SK-N-SH (cell line): ENCODE measurements around the gene TRPV3. TPM values are rescaled to one million over a fixed set of nuclear protein-coding genes. Genes with fewer than 3 reads are reported as not detected.

ENCODE experiments used
- CTCF ChIA-PET: fragments of 300-600, 350-600 bp; formaldehyde crosslinking; extraction: SDS; loops from one replicate; lab custom pipeline; 2021; lab: Yijun Ruan, JAX
- POLR2A ChIA-PET: fragments of 350-600 bp; sonication (Branson Sonifier 250); formaldehyde crosslinking; extraction: SDS; loops from one replicate; lab custom pipeline; 2020; ENCODE audit warnings: antibody characterized with exemption, inconsistent platforms; lab: Yijun Ruan, JAX
- DNase-seq: peaks from one replicate; pipeline ENCODE4 v3.0.0; 2012
- H2AFZ ChIP-seq: fragments of 200-600 bp; sonication (generic); 2 replicates; pipeline ENCODE4 v1.8.1; 2016; ENCODE audit warnings: antibody characterized with exemption, mild to moderate bottlenecking, low read depth
- H3F3A ChIP-seq: fragments of 200-600 bp; sonication (generic); replicated peaks from 2 replicates; pipeline ENCODE3; 2016; ENCODE audit warnings: antibody characterized with exemption, mild to moderate bottlenecking; ENCODE audit not compliant: insufficient read depth
- H3K27ac ChIP-seq, 2 experiments: fragments of 200-500 bp in 1 of 2; fragments of 200-600 bp in 1 of 2; sonication (Bioruptor generic) in 1 of 2; sonication (generic), shearing (Covaris generic) in 1 of 2; 2 replicates each; pipeline versions ENCODE4 v1.5.1 to v1.6.1; 2014 to 2016; ENCODE audit warnings: low read depth in 2 of 2, inconsistent platforms in 1 of 2, low read length in 1 of 2, mild to moderate bottlenecking in 1 of 2, mixed read lengths in 1 of 2
- H3K27me3 ChIP-seq: fragments of 200-600 bp; sonication (generic), shearing (Covaris generic); 2 replicates; pipeline ENCODE4 v1.6.1; 2016; ENCODE audit warnings: mixed run types; ENCODE audit not compliant: insufficient read depth
- H3K36me3 ChIP-seq, 2 experiments: fragments of 200-500 bp in 1 of 2; fragments of 200-600 bp in 1 of 2; sonication (Bioruptor generic) in 1 of 2; sonication (generic) in 1 of 2; replicated peaks in 1 of 2; 2 replicates each; pipeline versions ENCODE3 to v1.5.1; 2014 to 2016; ENCODE audit warnings: low read length in 1 of 2, mild to moderate bottlenecking in 1 of 2; ENCODE audit not compliant: insufficient read depth in 2 of 2, control insufficient read depth in 1 of 2
- H3K4me1 ChIP-seq, 2 experiments: fragments of 200-500 bp in 1 of 2; fragments of 200-600 bp in 1 of 2; sonication (Bioruptor generic) in 1 of 2; sonication (generic), shearing (Covaris generic) in 1 of 2; 2 replicates each; pipeline versions ENCODE4 v1.5.1 to v1.6.1; 2014 to 2016; ENCODE audit warnings: low read depth in 1 of 2, low read length in 1 of 2, mixed run types in 1 of 2; ENCODE audit not compliant: insufficient read depth in 2 of 2, control insufficient read depth in 1 of 2
- H3K4me2 ChIP-seq: fragments of 200-600 bp; sonication (generic), shearing (Covaris generic); 2 replicates; pipeline ENCODE4 v1.6.1; 2017; ENCODE audit warnings: mixed run types
- H3K4me3 ChIP-seq, 2 experiments: fragments of 200-500 bp in 1 of 2; fragments of 200-600 bp in 1 of 2; sonication (Bioruptor generic) in 1 of 2; sonication (generic), shearing (Covaris generic) in 1 of 2; 2 replicates each; pipeline versions ENCODE4 v1.5.1 to v1.8.1; 2014 to 2016; ENCODE audit warnings: low read depth in 2 of 2, inconsistent platforms in 1 of 2, low read length in 1 of 2, mild to moderate bottlenecking in 1 of 2, mixed read lengths in 1 of 2, moderate library complexity in 1 of 2
- H3K79me2 ChIP-seq: fragments of 200-600 bp; sonication (generic); 2 replicates; pipeline ENCODE4 v1.8.1; 2017; ENCODE audit warnings: mild to moderate bottlenecking; ENCODE audit not compliant: insufficient read depth
- H3K9ac ChIP-seq: fragments of 200-600 bp; sonication (generic); 2 replicates; pipeline ENCODE4 v1.6.1; 2017; ENCODE audit warnings: mixed run types
- H3K9me2 ChIP-seq: fragments of 200-600 bp; sonication (generic); 2 replicates; pipeline ENCODE4 v1.6.1; 2017; ENCODE audit warnings: mixed run types
- H3K9me3 ChIP-seq: fragments of 200-600 bp; sonication (generic); 2 replicates; pipeline ENCODE4 v1.6.1; 2017; ENCODE audit warnings: mixed run types, mild to moderate bottlenecking, moderate library complexity
- H4K20me1 ChIP-seq: fragments of 200-600 bp; sonication (generic); 2 replicates; pipeline ENCODE4 v1.6.1; 2017; ENCODE audit warnings: mild to moderate bottlenecking, mixed run types; ENCODE audit not compliant: insufficient read depth
- CHD2 ChIP-seq: fragments of 150-350 bp; IDR thresholded peaks from 2 replicates; pipeline ENCODE4 v1.6.1; 2018; ENCODE audit warnings: low read length; ENCODE audit not compliant: partially characterized antibody
- FOSL2 ChIP-seq: IDR thresholded peaks from 2 replicates; pipeline ENCODE4 v1.4.0; 2012; ENCODE audit warnings: low read depth, mild to moderate bottlenecking, moderate library complexity, borderline replicate concordance
- FOXJ3 ChIP-seq: sonication (generic); formaldehyde crosslinking; IDR thresholded peaks from 2 replicates; pipeline ENCODE4 v1.5.1; 2020; ENCODE audit warnings: mild to moderate bottlenecking, missing genetic modification reagents
- FOXM1 ChIP-seq: IDR thresholded peaks from 2 replicates; pipeline ENCODE4 v1.4.0; 2012; ENCODE audit warnings: low read depth, mild to moderate bottlenecking
- GABPA ChIP-seq: IDR thresholded peaks from 2 replicates; pipeline ENCODE4 v1.4.0; 2012; ENCODE audit warnings: low read depth, mild to moderate bottlenecking
- GATA2 ChIP-seq: sonication (generic); formaldehyde crosslinking; IDR thresholded peaks from 2 replicates; pipeline ENCODE4 v1.5.0; 2020; ENCODE audit warnings: mild to moderate bottlenecking, missing genetic modification reagents
- JUND ChIP-seq: IDR thresholded peaks from 2 replicates; pipeline ENCODE4 v1.4.0; 2012
- MEF2A ChIP-seq: IDR thresholded peaks from 2 replicates; pipeline ENCODE4 v1.4.0; 2012; ENCODE audit warnings: low read depth, borderline replicate concordance
- MXI1 ChIP-seq: IDR thresholded peaks from 2 replicates; pipeline ENCODE4 v1.6.1; 2012; ENCODE audit warnings: mild to moderate bottlenecking, low read depth, low read length, improper control_type of control experiment
- NFIC ChIP-seq: IDR thresholded peaks from 2 replicates; pipeline ENCODE4 v1.4.0; 2012; ENCODE audit warnings: borderline replicate concordance
- RCOR1 ChIP-seq: fragments of 150-350 bp; IDR thresholded peaks from 2 replicates; pipeline ENCODE4 v1.6.1; 2017; ENCODE audit warnings: antibody characterized with exemption, low read length
- RFX5 ChIP-seq: IDR thresholded peaks from 2 replicates; pipeline ENCODE4 v1.6.1; 2012; ENCODE audit warnings: mild to moderate bottlenecking, improper control_type of control experiment, low read length
- RXRA ChIP-seq: IDR thresholded peaks from 2 replicates; pipeline ENCODE4 v1.4.0; 2012; ENCODE audit warnings: low read depth, mild to moderate bottlenecking, borderline replicate concordance
- SIN3A ChIP-seq: IDR thresholded peaks from 2 replicates; pipeline ENCODE4 v1.6.1; 2012; ENCODE audit warnings: low read depth, mild to moderate bottlenecking, low read length, moderate library complexity, borderline replicate concordance
- TAF1 ChIP-seq: IDR thresholded peaks from 2 replicates; pipeline ENCODE4 v1.6.1; 2012; ENCODE audit warnings: low read depth, mild to moderate bottlenecking, low read length, moderate library complexity, borderline replicate concordance
- TEAD4 ChIP-seq: IDR thresholded peaks from 2 replicates; pipeline ENCODE4 v1.4.0; 2012; ENCODE audit warnings: mild to moderate bottlenecking, borderline replicate concordance; ENCODE audit not compliant: insufficient read depth
- WGBS: methylation state at CpG from one replicate; pipeline ENCODE4 v1.1.6; 2017; ENCODE audit warnings: low lambda C conversion rate; 5-methylcytosine and 5-hydroxymethylcytosine counted together
- polyA plus RNA-seq, 3 experiments: library from polyadenylated mRNA; depleted of rRNA; stranded (reverse); fragments of >200 nt; gene quantifications; 2 replicates each; pipeline ENCODE4 v1.2.3, GENCODE V29; 2012
- TF ChIP-seq, protein P1 (sequence below): fragments of 150-350 bp; IDR thresholded peaks from 2 replicates; pipeline ENCODE4 v1.6.1; 2017; ENCODE audit warnings: antibody characterized with exemption, low read length, low read depth, borderline replicate concordance
- TF ChIP-seq, protein P2 (sequence below): IDR thresholded peaks from 2 replicates; pipeline ENCODE4 v1.4.0; 2012; ENCODE audit warnings: low read depth, borderline replicate concordance
- TF ChIP-seq, protein P3 (sequence below): IDR thresholded peaks from 2 replicates; pipeline ENCODE4 v1.4.0; 2012; ENCODE audit warnings: low read depth, borderline replicate concordance
- TF ChIP-seq, protein P4 (sequence below): IDR thresholded peaks from 2 replicates; pipeline ENCODE4 v1.6.1; 2012; ENCODE audit warnings: mild to moderate bottlenecking, low read depth, low read length, moderate library complexity

TRPV3 gene
- polyA plus RNA-seq, 1 of the 3 experiments (the other 2 are of a cell fraction): 0.28 TPM

DNA sequence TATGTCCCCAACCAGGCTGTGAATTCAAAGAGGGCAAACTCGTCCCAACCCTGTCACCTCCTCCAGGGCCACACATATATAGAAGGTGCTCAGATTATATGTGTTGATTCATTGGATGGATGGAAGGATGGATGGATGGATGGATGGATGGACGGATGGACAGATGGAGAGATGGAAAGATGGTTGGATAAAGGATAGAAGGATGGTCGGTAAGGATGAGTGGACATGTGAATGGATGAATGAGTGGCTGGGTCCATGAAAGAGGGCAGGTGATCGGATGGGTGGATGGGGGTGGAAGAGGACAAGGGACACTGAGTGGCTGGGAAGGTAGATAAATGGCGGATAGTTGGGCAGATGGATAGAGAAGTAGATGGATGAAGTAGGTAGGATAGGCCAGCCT lies 30.1 kb downstream of the TRPV3 start:
- POLR2A ChIA-PET: no interaction called here
- H3K79me2 ChIP-seq: no peaks in the 10 kb centered on the region
- TF ChIP-seq CHD2 (no peak), SIN3A (no peak), FOXJ3 (no peak), NFIC (no peak), JUND (no peak), TEAD4 (no peak)
- TF ChIP-seq, protein P1, sequence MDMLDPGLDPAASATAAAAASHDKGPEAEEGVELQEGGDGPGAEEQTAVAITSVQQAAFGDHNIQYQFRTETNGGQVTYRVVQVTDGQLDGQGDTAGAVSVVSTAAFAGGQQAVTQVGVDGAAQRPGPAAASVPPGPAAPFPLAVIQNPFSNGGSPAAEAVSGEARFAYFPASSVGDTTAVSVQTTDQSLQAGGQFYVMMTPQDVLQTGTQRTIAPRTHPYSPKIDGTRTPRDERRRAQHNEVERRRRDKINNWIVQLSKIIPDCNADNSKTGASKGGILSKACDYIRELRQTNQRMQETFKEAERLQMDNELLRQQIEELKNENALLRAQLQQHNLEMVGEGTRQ: no peak
- TF ChIP-seq, protein P2, sequence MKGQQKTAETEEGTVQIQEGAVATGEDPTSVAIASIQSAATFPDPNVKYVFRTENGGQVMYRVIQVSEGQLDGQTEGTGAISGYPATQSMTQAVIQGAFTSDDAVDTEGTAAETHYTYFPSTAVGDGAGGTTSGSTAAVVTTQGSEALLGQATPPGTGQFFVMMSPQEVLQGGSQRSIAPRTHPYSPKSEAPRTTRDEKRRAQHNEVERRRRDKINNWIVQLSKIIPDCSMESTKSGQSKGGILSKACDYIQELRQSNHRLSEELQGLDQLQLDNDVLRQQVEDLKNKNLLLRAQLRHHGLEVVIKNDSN: no peak
- TF ChIP-seq, all 33 proteins: peak for 0
- no peak overlapping the region for H3K27ac ChIP-seq
- H3K27me3 ChIP-seq: no peaks in the 10 kb centered on the region
- no peaks in the 10 kb centered on the region for H4K20me1 ChIP-seq
- H3K4me3 ChIP-seq: no peak overlapping the region
- CTCF ChIA-PET: no interaction called here
- H3K4me2 ChIP-seq: no peak overlapping the region
- no peak overlapping the region for H3K9ac ChIP-seq
- H3K9me3 ChIP-seq: no peaks in the 10 kb centered on the region
- 54% methylated on average over 5 of the region's 5 CpGs for WGBS
- no peaks in the 10 kb centered on the region for H3F3A ChIP-seq
- DNase-seq: no peak
- H3K9me2 ChIP-seq: no peaks in the 10 kb centered on the region
- no peaks in the 10 kb centered on the region for H3K36me3 ChIP-seq
- no peak overlapping the region for H2AFZ ChIP-seq
- no peaks in the 10 kb centered on the region for H3K4me1 ChIP-seq

DNA sequence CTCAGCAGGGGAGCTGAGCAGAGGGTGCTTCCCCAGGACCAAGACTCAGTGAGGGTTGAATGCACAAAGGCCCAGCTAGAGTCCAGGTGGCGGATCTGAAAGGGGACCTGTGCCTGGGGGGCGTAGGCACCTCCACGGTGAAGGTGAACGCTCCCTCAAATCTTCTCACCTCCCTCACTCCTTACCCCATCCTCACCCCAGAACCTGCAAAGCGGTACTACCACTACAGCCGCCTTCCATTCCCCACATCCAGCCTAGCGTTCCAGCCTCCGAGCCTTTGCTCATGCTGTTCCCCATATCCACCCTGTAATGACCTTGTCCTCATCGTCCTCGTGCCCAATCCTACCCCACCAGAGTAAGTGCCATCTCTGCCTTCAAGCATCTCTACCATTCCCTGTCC lies 30.6 kb downstream of the TRPV3 start:
- no peaks in the 10 kb centered on the region for H3K36me3 ChIP-seq
- 51% methylated on average over 10 of the region's 10 CpGs for WGBS
- H3K9me3 ChIP-seq: no peaks in the 10 kb centered on the region
- H3K9me2 ChIP-seq: no peaks in the 10 kb centered on the region
- H3K4me2 ChIP-seq: no peak overlapping the region
- TF ChIP-seq, protein P3, sequence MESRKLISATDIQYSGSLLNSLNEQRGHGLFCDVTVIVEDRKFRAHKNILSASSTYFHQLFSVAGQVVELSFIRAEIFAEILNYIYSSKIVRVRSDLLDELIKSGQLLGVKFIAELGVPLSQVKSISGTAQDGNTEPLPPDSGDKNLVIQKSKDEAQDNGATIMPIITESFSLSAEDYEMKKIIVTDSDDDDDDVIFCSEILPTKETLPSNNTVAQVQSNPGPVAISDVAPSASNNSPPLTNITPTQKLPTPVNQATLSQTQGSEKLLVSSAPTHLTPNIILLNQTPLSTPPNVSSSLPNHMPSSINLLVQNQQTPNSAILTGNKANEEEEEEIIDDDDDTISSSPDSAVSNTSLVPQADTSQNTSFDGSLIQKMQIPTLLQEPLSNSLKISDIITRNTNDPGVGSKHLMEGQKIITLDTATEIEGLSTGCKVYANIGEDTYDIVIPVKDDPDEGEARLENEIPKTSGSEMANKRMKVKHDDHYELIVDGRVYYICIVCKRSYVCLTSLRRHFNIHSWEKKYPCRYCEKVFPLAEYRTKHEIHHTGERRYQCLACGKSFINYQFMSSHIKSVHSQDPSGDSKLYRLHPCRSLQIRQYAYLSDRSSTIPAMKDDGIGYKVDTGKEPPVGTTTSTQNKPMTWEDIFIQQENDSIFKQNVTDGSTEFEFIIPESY: no peak
- no peak for TF ChIP-seq TAF1
- TF ChIP-seq RXRA: no peak
- no peak for TF ChIP-seq RCOR1
- no peak for TF ChIP-seq MXI1
- TF ChIP-seq, protein P2: no peak
- no peak for TF ChIP-seq RFX5
- no peak for TF ChIP-seq GATA2 (CRISPR knock-in tag)
- TF ChIP-seq FOXM1: no peak
- TF ChIP-seq GABPA: no peak
- no peak for TF ChIP-seq FOSL2
- TF ChIP-seq MEF2A: no peak
- TF ChIP-seq, protein P4, sequence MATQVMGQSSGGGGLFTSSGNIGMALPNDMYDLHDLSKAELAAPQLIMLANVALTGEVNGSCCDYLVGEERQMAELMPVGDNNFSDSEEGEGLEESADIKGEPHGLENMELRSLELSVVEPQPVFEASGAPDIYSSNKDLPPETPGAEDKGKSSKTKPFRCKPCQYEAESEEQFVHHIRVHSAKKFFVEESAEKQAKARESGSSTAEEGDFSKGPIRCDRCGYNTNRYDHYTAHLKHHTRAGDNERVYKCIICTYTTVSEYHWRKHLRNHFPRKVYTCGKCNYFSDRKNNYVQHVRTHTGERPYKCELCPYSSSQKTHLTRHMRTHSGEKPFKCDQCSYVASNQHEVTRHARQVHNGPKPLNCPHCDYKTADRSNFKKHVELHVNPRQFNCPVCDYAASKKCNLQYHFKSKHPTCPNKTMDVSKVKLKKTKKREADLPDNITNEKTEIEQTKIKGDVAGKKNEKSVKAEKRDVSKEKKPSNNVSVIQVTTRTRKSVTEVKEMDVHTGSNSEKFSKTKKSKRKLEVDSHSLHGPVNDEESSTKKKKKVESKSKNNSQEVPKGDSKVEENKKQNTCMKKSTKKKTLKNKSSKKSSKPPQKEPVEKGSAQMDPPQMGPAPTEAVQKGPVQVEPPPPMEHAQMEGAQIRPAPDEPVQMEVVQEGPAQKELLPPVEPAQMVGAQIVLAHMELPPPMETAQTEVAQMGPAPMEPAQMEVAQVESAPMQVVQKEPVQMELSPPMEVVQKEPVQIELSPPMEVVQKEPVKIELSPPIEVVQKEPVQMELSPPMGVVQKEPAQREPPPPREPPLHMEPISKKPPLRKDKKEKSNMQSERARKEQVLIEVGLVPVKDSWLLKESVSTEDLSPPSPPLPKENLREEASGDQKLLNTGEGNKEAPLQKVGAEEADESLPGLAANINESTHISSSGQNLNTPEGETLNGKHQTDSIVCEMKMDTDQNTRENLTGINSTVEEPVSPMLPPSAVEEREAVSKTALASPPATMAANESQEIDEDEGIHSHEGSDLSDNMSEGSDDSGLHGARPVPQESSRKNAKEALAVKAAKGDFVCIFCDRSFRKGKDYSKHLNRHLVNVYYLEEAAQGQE: no peak
- ChIA-PET POLR2A (no interaction called here), CTCF (no interaction called here)
- no peak overlapping the region for H3K27ac ChIP-seq
- no peaks in the 10 kb centered on the region for H4K20me1 ChIP-seq
- H3K79me2 ChIP-seq: no peaks in the 10 kb centered on the region
- no peaks in the 10 kb centered on the region for H3F3A ChIP-seq
- H3K27me3 ChIP-seq: no peaks in the 10 kb centered on the region
- H3K4me3 ChIP-seq: no peak overlapping the region
- no peak for DNase-seq
- no peak overlapping the region for H2AFZ ChIP-seq
- no peaks in the 10 kb centered on the region for H3K4me1 ChIP-seq
- no peak overlapping the region for H3K9ac ChIP-seq
